RWPE1 (cell line): ENCODE data around the gene CACYBP.

Experiments
- CTCF ChIA-PET: fragments of 350-600 bp; sonication (Branson Sonifier 250); formaldehyde crosslinking; extraction: SDS; loops from one replicate; lab custom pipeline; 2021; lab: Yijun Ruan, JAX
- POLR2A ChIA-PET: fragments of 400-600 bp; formaldehyde crosslinking; extraction: SDS; loops from one replicate; lab custom pipeline; 2020; ENCODE audit warnings: antibody characterized with exemption; ENCODE audit not compliant: low non-redundant PET; lab: Yijun Ruan, JAX
- DNase-seq: peaks from one replicate; pipeline ENCODE4 v3.0.0; 2012; ENCODE audit warnings: low spot score
- H3K27ac ChIP-seq: fragments of 450-650 bp; 2 replicates; pipeline ENCODE4 v1.5.1; 2017
- CTCF ChIP-seq: fragments of 450-650 bp; conservative IDR thresholded peaks from 2 replicates; pipeline ENCODE4 v1.5.1; 2017; ENCODE audit warnings: low read depth, mild to moderate bottlenecking

Gene CACYBP

GRCh38 chr1:174971466-174971865 is 28.3 kb upstream of the CACYBP start:
- no peak overlapping the region for H3K27ac ChIP-seq
- DNase-seq = no peak
- TF ChIP-seq CTCF = no peak
- CTCF ChIA-PET = no interaction called here
- POLR2A ChIA-PET = no interaction called here

- POLR2A ChIA-PET = no interaction called here
- no peak for DNase-seq
- no peak overlapping the region for H3K27ac ChIP-seq
- CTCF ChIA-PET = interaction anchor here (0.6 kb wide), 1 partner anchor 82 kb away, joined by 3 read pairs; no protein-coding TSS in a partner anchor
- no peak for TF ChIP-seq CTCF
These were observed 27.8 kb upstream of the CACYBP start for GRCh38 chr1:174971902-174972301.

- TF ChIP-seq CTCF = no peak
- H3K27ac ChIP-seq = no peak overlapping the region
- CTCF ChIA-PET = interaction anchor here (0.7 kb wide), 1 partner anchor 220 kb away, joined by 3 read pairs; no protein-coding TSS in a partner anchor
- POLR2A ChIA-PET = no interaction called here
- no peak for DNase-seq
These were observed 25.0 kb upstream of the CACYBP start for GRCh38 chr1:174974711-174975119.

- CTCF ChIA-PET = interaction anchor here (0.6 to 1.2 kb wide), 2 partner anchors 13 to 862 kb away, joined by 4 read pairs; no protein-coding TSS in a partner anchor
- H3K27ac ChIP-seq = no peak overlapping the region
- no peak for TF ChIP-seq CTCF
- POLR2A ChIA-PET = no interaction called here
- no peak for DNase-seq
These were observed 24.0 kb upstream of the CACYBP start for GRCh38 chr1:174975764-174976163.

GRCh38 chr1:174976436-174977108 is 23.2 kb upstream of the CACYBP start:
- CTCF ChIA-PET = interaction anchor here (1.2 kb wide), 1 partner anchor 14 kb away, joined by 4 read pairs; no protein-coding TSS in a partner anchor
- no peak overlapping the region for H3K27ac ChIP-seq
- POLR2A ChIA-PET = no interaction called here

More at GRCh38 chr1:174976436-174977108, 23.2 kb upstream of the CACYBP start:
- no peak for TF ChIP-seq CTCF
- peak; percentile 68 for DNase-seq
